ENCODE measurements around the gene PROX2.

GRCh38 chr14:74871819-74872218 lies 4.1 kb downstream of the PROX2 start:
- no peak for TF ChIP-seq CTCF (IDR thresholded peaks at IDR 0.05)
- TF ChIP-seq POLR2AphosphoS5 (IDR thresholded peaks at IDR 0.05) = no peak
